ENCODE measurements around the gene SEL1L.

- no peak for TF ChIP-seq CTCF (IDR thresholded peaks at IDR 0.05)
- TF ChIP-seq EP300 (IDR thresholded peaks at IDR 0.05): no peak
Observed at GRCh38 chr14:81535396-81536164, 1.9 kb upstream of the SEL1L start.

Data from ovary (tissue), 3 donors.